Measurements from ENCODE around the gene LCOR. TPM values are rescaled to one million over a fixed set of nuclear protein-coding genes. Genes with fewer than 3 reads are reported as not detected.

Gene LCOR
- total RNA-seq, 2 donors from 2014 or later, result 58.6 to 73.1 TPM

DNA sequence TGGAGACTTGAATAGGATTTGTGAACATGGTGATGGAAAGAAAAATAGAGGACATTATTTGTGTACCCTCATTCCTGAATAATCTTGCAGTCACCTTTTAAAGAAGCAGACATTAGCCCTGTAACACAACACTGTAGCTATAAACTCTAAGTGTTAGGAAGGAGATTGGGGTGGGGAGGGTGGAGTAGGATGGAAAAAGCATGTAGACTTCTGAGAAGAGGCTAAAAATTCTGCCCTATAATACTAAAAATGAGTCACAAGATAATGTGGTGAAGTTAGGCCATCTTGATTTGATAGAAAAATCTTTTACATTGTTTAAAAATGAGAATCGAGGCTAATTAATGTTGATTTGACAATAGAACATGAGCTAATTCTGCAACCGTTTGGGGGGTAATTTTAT is 128.8 kb downstream of the LCOR start:
- H3K4me3 ChIP-seq, result no peak overlapping the region
- H3K27me3 ChIP-seq, result no peaks in the 10 kb centered on the region
- no peaks in the 10 kb centered on the region for H3K9me3 ChIP-seq
- H3K27ac ChIP-seq, result no peak overlapping the region
- H3K4me1 ChIP-seq, result no peaks in the 10 kb centered on the region
- TF ChIP-seq, protein P1, sequence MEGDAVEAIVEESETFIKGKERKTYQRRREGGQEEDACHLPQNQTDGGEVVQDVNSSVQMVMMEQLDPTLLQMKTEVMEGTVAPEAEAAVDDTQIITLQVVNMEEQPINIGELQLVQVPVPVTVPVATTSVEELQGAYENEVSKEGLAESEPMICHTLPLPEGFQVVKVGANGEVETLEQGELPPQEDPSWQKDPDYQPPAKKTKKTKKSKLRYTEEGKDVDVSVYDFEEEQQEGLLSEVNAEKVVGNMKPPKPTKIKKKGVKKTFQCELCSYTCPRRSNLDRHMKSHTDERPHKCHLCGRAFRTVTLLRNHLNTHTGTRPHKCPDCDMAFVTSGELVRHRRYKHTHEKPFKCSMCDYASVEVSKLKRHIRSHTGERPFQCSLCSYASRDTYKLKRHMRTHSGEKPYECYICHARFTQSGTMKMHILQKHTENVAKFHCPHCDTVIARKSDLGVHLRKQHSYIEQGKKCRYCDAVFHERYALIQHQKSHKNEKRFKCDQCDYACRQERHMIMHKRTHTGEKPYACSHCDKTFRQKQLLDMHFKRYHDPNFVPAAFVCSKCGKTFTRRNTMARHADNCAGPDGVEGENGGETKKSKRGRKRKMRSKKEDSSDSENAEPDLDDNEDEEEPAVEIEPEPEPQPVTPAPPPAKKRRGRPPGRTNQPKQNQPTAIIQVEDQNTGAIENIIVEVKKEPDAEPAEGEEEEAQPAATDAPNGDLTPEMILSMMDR (IDR thresholded peaks at IDR 0.05), result no peak
- intact Hi-C loops (cut with DNase I), result no loop called here
- no peak overlapping the region for H3K9ac ChIP-seq (ENCODE audit: low read depth in 2 of 2, low read length in 2 of 2)
- no peak for DNase-seq
- H3K36me3 ChIP-seq, result no peaks in the 10 kb centered on the region

DNA sequence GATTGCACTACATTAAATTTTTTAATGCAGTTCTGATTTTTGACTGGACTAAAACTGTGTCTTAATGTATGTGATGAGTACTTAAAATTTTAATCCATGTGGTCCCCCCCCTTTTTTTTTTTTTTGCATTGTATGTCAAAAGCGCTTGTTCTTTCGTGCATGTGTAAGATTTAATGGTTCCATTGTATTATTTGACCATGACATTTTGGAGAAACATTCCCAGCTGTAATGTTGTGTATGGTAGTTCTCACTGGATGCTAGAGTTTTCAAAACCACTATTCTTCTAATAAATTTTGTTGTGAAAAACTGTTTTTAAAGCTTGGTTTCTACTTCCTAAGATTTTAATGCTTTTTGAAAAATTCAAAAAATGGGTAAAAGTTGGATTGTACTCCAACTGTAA is 132.0 kb downstream of the LCOR start:
- DNase-seq, result no peak
- Histone ChIP-seq H3K36me3 (no peaks in the 10 kb centered on the region), H3K9me3 (no peaks in the 10 kb centered on the region), H3K4me1 (no peaks in the 10 kb centered on the region), H3K27me3 (no peaks in the 10 kb centered on the region), H3K4me3 (no peak overlapping the region), H3K9ac (ENCODE audit: low read depth in 2 of 2, low read length in 2 of 2) (no peak overlapping the region), H3K27ac (no peak overlapping the region)
- TF ChIP-seq, protein P1 (IDR thresholded peaks at IDR 0.05), result no peak
- intact Hi-C loops (cut with DNase I), result no loop called here

DNA sequence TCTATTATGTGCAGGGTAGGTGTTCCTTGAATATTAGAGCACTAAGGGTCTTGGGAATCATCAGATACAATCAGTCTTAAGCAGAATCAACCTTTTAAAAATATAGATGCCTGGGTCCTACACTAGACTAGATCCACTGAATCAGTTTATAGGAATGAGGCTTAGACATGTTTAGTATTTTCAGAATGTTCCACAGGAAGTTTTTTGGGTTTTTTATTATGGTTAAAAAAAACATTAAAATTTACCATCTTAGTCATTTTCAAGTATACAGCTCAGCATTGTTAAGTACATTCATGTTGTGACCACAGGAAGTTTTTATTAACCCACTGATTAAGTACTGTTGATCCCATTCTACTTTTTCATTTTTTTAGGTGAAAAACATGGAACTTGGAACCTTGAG is 135.7 kb downstream of the LCOR start:
- Histone ChIP-seq H3K4me3 (no peak overlapping the region), H3K9ac (ENCODE audit: low read depth in 2 of 2, low read length in 2 of 2) (no peak overlapping the region), H3K27me3 (no peaks in the 10 kb centered on the region), H3K36me3 (no peaks in the 10 kb centered on the region), H3K4me1 (no peaks in the 10 kb centered on the region), H3K27ac (no peak overlapping the region), H3K9me3 (no peaks in the 10 kb centered on the region)
- DNase-seq, result no peak
- TF ChIP-seq, protein P1 (IDR thresholded peaks at IDR 0.05), result no peak
- intact Hi-C loops (cut with DNase I), result no loop called here

DNA sequence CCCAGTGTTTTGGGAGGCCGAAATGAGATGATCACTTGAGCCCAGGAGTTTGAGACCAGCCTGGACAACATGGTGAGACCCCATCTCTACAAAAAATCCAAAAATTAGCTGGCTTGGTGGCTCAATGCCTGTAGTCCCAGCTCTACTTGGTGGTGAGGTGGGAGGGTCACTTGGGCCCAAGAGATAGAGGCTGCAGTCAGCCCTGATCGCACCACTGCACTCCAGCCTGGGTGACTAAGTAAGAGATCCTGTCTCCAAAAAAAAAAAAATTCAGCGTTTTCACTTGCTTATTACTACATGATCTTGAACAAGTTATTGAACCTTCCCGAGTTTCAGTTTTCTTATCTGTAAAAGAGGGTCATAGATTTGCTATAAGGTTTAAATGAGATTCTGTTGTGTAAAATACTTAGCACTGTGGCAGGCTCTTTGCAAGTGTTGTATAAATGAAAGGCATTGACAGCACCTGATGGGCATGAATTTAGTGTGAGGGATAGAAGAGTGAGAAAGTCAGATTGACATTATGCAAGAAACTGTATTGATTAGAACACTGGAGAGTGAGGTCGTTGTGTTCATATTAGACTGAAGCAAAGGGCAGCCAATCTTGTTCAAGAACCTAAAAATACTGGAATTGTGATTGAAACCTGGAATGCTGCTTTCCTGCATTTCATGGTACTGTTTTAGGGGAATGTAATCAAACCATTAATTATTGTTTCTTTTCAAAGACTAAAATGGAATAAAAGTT is 136.8 kb downstream of the LCOR start:
- TF ChIP-seq, protein P1 (IDR thresholded peaks at IDR 0.05), result no peak
- H3K27me3 ChIP-seq, result no peaks in the 10 kb centered on the region

DNA sequence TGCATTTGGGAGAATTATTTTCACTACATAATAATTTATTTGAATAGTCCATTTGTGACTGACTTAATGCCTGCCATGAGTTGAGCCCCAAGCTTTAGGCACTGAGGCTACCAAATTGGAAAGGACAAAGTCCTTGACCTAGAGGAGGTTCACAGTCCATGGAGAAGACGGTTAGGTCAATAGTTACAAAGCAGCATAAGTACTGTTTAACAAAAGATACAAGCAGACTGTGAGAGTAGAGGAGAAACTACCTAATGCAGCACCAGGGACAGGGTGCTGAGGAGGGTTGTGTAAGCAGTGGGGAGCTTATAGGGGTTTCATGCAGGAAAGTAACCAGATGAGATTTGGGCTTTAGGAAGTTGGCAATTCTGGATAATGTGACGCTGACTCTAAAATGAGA is 139.2 kb downstream of the LCOR start:
- no peak overlapping the region for H3K27ac ChIP-seq
- no peaks in the 10 kb centered on the region for H3K36me3 ChIP-seq
- H3K9ac ChIP-seq (ENCODE audit: low read depth in 2 of 2, low read length in 2 of 2), result no peak overlapping the region
- no peak for DNase-seq
- peaks cover 5% of the 10 kb centered on the region for H3K4me1 ChIP-seq
- intact Hi-C loops (cut with DNase I), result no loop called here
- no peaks in the 10 kb centered on the region for H3K27me3 ChIP-seq
- H3K9me3 ChIP-seq, result no peaks in the 10 kb centered on the region
- H3K4me3 ChIP-seq, result no peak overlapping the region
- TF ChIP-seq, protein P1 (IDR thresholded peaks at IDR 0.05), result no peak

More for the DNA sequence above, 136.8 kb downstream of the LCOR start:
- Histone ChIP-seq H3K4me3 (no peak overlapping the region), H3K9me3 (no peaks in the 10 kb centered on the region), H3K36me3 (no peaks in the 10 kb centered on the region), H3K27ac (no peak overlapping the region), H3K4me1 (no peaks in the 10 kb centered on the region), H3K9ac (ENCODE audit: low read depth in 2 of 2, low read length in 2 of 2) (no peak overlapping the region)
- no peak for DNase-seq
- intact Hi-C loops (cut with DNase I), result no loop called here

Data from colonic mucosa (tissue), 4 donors.